HG02678 (cell line): ENCODE data around the gene KRT36.

Source experiments
- ATAC-seq: cut with Tn5 transposase; IDR thresholded peaks from one replicate; pipeline ENCODE4 v1.9.1; 2021; ENCODE audit warnings: mild to moderate bottlenecking, moderate library complexity; ENCODE audit not compliant: unreplicated experiment

Gene KRT36

GRCh38 chr17:41489531-41489930 lies at the start of gene KRT36:
Gene KRT36, minus strand, starts transcription at chr17:41489910. Its CDS starts 46 bp downstream, at chr17:41489864.
- ATAC-seq: no peak

GRCh38 chr17:41539071-41539492 lies 49.4 kb upstream of the KRT36 start:
- ATAC-seq: no peak

- no peak for ATAC-seq
Observed at GRCh38 chr17:41538565-41538991, 48.9 kb upstream of the KRT36 start.

- ATAC-seq: no peak
Observed at GRCh38 chr17:41537990-41538389, 48.3 kb upstream of the KRT36 start.

- no peak for ATAC-seq
Observed at GRCh38 chr17:41537614-41537954, 47.9 kb upstream of the KRT36 start.

- ATAC-seq: no peak
Observed at GRCh38 chr17:41536741-41537613, 47.3 kb upstream of the KRT36 start.

GRCh38 chr17:41535764-41536481 lies 46.2 kb upstream of the KRT36 start:
- ATAC-seq: no peak

- no peak for ATAC-seq
Observed at GRCh38 chr17:41534899-41535546, 45.3 kb upstream of the KRT36 start.

- no peak for ATAC-seq
Observed at GRCh38 chr17:41533613-41534012, 43.9 kb upstream of the KRT36 start.

GRCh38 chr17:41532947-41533570 lies 43.3 kb upstream of the KRT36 start:
- ATAC-seq: no peak

- ATAC-seq: no peak
Observed at GRCh38 chr17:41531993-41532392, 42.3 kb upstream of the KRT36 start.

- ATAC-seq: no peak
Observed at GRCh38 chr17:41530062-41531048, 40.6 kb upstream of the KRT36 start.

- ATAC-seq: no peak
Observed at GRCh38 chr17:41529491-41529915, 39.8 kb upstream of the KRT36 start.

- ATAC-seq: no peak
Observed at GRCh38 chr17:41528959-41529353, 39.2 kb upstream of the KRT36 start.

- ATAC-seq: no peak
Observed at GRCh38 chr17:41527063-41528023, 37.6 kb upstream of the KRT36 start.

- ATAC-seq: no peak
Observed at GRCh38 chr17:41524261-41524660, 34.6 kb upstream of the KRT36 start.

- no peak for ATAC-seq
Observed at GRCh38 chr17:41523787-41524186, 34.1 kb upstream of the KRT36 start.

GRCh38 chr17:41523225-41523593 lies 33.5 kb upstream of the KRT36 start:
- ATAC-seq: no peak
